ENCODE results near the gene KRT81. TPM values are rescaled to one million over a fixed set of nuclear protein-coding genes. Genes with fewer than 3 reads are reported as not detected.

The KRT81 gene
- polyA plus RNA-seq, 6 donors from 2014 or later: not detected

DNA sequence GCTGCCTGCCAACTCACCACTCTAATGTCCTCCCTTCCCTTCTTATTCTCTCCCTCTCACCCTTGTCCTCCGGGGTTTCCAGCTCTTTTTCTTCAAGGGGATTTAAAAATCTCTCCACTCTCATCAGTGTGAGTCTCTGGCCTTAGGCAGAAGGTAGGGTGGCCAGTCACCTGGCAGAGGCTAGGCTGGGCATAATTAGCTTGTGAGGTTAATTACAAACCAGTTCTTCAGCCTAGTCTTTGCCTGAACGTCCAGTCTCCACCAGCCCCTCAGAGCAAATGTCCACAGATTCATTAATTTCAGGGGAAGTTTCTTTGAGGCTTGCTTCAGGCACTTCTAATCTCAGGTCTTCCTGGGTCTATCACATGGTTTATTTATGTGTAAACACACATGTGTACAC lies 51.6 kb downstream of the KRT81 start:
- Mint-ChIP-seq H3K36me3 (no peaks in the 10 kb centered on the region), H3K9me3 (no peaks in the 10 kb centered on the region), H3K4me1 (peaks cover 3 to 12% (median 7%) of the 10 kb centered on the region in 3 donors), H3K4me3 (no peak overlapping the region), H3K27me3 (peaks cover 6 to 63% (median 54%) of the 10 kb centered on the region in 3 donors), H3K27ac (no peak overlapping the region)
- ATAC-seq (ENCODE audit: low read depth in 2 of 2): no peak
- no peak for DNase-seq

DNA sequence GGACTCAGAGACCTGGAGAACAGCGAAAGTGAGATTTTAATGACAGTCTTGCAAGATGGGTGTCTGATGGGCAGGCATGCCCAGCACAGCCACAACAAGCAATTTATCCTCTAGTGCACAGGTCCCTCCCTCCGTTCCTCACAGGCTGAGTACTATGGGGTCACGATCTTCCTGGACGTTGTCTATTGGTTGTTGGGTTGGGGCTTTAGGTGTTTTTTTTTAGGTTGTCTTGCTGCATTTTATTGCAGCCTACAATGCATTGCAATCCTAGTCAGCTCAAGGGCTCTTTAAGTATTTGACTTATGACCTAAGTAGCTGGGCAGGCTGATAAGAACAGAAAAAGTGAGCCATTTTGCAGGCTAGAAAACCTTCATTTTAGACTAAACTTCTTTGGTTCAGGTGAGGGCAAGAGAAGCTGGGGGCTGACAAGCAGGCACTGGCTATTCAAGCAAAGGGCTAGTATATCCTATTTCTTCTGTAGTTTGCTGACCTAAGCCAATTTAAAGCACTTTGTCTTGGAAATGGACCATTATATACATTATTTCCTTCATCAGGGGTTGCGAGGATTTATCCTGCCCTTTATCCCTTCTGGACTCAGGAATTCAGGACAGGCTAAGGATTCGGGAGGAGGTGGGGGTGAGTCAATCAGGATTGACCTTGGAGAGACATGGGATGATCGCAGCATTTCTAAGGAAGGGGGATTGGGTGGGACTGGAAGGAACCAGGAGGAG lies 52.3 kb downstream of the KRT81 start:
- H3K9me3 Mint-ChIP-seq: no peaks in the 10 kb centered on the region
- peaks cover 6 to 64% (median 55%) of the 10 kb centered on the region in 3 donors for H3K27me3 Mint-ChIP-seq
- H3K4me1 Mint-ChIP-seq: peaks cover 3 to 7% (median 7%) of the 10 kb centered on the region in 3 donors
- ATAC-seq (ENCODE audit: low read depth in 2 of 2) (no peak), DNase-seq (no peak)
- H3K4me3 Mint-ChIP-seq: peak overlapping the region in 1 of 8 donors; percentile 31
- H3K27ac Mint-ChIP-seq: no peak overlapping the region
- no peaks in the 10 kb centered on the region for H3K36me3 Mint-ChIP-seq

DNA sequence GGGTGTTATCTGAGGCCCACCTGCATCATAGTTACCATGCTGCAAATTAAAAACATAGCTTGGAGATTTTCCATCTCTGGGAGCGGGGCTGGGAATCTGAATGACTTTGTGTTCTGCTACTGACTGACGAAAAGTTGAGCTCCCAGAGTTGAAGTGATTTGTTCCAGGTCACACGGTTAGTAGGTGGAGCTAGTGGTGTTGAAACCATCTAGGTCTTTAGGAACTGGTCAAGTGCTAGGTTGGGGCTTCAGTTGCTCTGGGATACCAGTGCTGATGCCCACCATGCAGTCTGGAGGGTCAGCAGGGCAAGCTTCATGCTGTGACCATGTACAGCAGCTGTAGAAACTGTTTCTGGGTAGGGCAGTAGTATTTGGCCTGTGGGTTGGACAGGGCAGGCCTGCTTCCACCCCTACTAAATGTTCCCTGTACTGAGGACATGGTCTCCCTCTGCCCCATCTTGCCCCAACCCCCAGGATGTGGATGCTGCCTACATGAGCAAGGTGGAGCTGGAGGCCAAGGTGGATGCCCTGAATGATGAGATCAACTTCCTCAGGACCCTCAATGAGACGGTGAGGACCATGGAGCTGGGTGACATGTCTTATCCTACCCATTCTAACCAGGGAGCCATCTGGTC lies 53.0 kb downstream of the KRT81 start:
- H3K4me3 Mint-ChIP-seq: no peak overlapping the region
- no peak for DNase-seq

DNA sequence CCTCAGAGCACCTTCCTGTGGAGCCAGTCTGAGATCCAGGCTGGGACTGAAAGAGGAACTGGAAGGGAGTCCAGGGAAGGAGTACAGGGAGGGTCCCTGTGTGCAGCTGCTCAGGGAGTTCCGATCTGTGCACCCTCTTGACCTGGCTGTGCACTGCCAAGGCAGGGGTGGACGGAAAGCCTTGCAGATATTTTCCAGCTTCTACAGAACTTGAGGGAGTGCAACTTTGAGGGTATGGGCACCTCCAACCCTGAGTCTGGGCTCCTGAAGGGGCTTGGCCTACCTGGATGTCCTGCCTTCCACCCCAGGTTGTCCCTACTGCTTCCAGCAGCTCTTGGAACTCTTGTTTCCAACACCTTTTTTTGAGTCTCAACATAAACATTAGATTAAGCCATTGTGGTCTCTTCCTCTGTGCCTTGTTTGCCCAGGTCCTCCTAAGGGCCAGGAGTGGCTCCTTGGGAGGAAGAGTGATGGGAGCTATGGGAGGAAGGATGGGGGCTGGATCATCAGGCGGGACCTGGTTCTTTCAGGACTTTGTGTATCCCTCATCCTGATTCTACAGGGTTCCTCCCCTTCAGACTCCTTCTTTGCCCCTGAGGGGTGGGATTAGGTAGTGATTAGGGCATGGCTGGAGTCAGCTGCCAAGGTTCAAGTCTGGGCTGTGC lies 54.8 kb downstream of the KRT81 start:
- H3K27ac Mint-ChIP-seq: no peak overlapping the region
- DNase-seq (no peak), ATAC-seq (ENCODE audit: low read depth in 2 of 2) (no peak)
- no peaks in the 10 kb centered on the region for H3K4me1 Mint-ChIP-seq
- H3K9me3 Mint-ChIP-seq: no peaks in the 10 kb centered on the region
- H3K36me3 Mint-ChIP-seq: no peaks in the 10 kb centered on the region
- H3K27me3 Mint-ChIP-seq: peaks cover 18 to 64% (median 55%) of the 10 kb centered on the region in 3 donors
- peak overlapping the region in 1 of 8 donors; percentile 8 for H3K4me3 Mint-ChIP-seq

More for the DNA sequence above, 53.0 kb downstream of the KRT81 start:
- no peaks in the 10 kb centered on the region for H3K9me3 Mint-ChIP-seq
- ATAC-seq (ENCODE audit: low read depth in 2 of 2): no peak
- no peaks in the 10 kb centered on the region for H3K4me1 Mint-ChIP-seq
- H3K27ac Mint-ChIP-seq: no peak overlapping the region
- H3K27me3 Mint-ChIP-seq: peaks cover 6 to 65% (median 55%) of the 10 kb centered on the region in 3 donors
- H3K36me3 Mint-ChIP-seq: no peaks in the 10 kb centered on the region

Other genes starting within 250 kb of the KRT81 start
- gene NR4A1, start 240.1 kb downstream of the KRT81 start, polyA plus RNA-seq (ENCODE audit: low read depth in 6 of 6): 10 to 100 TPM in 4 of 6 donors, 1 to 10 TPM in 2; 6.7 to 24.9 (median 12.6) TPM
- gene ATG101, start 221.6 kb downstream of the KRT81 start, polyA plus RNA-seq (ENCODE audit: low read depth in 6 of 6): 10 to 100 TPM; 20.1 to 35.5 (median 24.4) TPM
- gene SMIM41, start 211.8 kb downstream of the KRT81 start, polyA plus RNA-seq (ENCODE audit: low read depth in 6 of 6): not detected
- not detected for gene KRT80, start 99.5 kb downstream of the KRT81 start, polyA plus RNA-seq (ENCODE audit: low read depth in 6 of 6)
- not detected for gene KRT7, start 58.3 kb downstream of the KRT81 start, polyA plus RNA-seq (ENCODE audit: low read depth in 6 of 6)
- gene KRT86, start 16.9 kb downstream of the KRT81 start, polyA plus RNA-seq (ENCODE audit: low read depth in 6 of 6): not detected
- not detected for gene KRT83, start 29.9 kb upstream of the KRT81 start, polyA plus RNA-seq (ENCODE audit: low read depth in 6 of 6)
- gene KRT85, start 75.9 kb upstream of the KRT81 start, polyA plus RNA-seq (ENCODE audit: low read depth in 6 of 6): not detected
- gene KRT84, start 94.1 kb upstream of the KRT81 start, polyA plus RNA-seq (ENCODE audit: low read depth in 6 of 6): not detected
- not detected for gene KRT82, start 114.8 kb upstream of the KRT81 start, polyA plus RNA-seq (ENCODE audit: low read depth in 6 of 6)
- gene KRT75, start 142.8 kb upstream of the KRT81 start, polyA plus RNA-seq (ENCODE audit: low read depth in 6 of 6): not detected
- gene KRT6B, start 160.6 kb upstream of the KRT81 start, polyA plus RNA-seq (ENCODE audit: low read depth in 6 of 6): not detected
- not detected for gene KRT6C, start 182.3 kb upstream of the KRT81 start, polyA plus RNA-seq (ENCODE audit: low read depth in 6 of 6)
- gene KRT6A, start 201.7 kb upstream of the KRT81 start, polyA plus RNA-seq (ENCODE audit: low read depth in 6 of 6): not detected
- gene KRT5, start 228.9 kb upstream of the KRT81 start, polyA plus RNA-seq (ENCODE audit: low read depth in 6 of 6): not detected

Data from naive B cell (primary cell).